Measurements from ENCODE around the gene PCSK5.

PCSK5 gene

GRCh38 chr9:76192013-76192412 is 301.5 kb downstream of the PCSK5 start:
- no peak for DNase-seq (ENCODE audit: low spot score)

- no peak for DNase-seq (ENCODE audit: low spot score)
These were observed 304.4 kb downstream of the PCSK5 start for GRCh38 chr9:76194896-76195295.

GRCh38 chr9:76198336-76198735 is 307.9 kb downstream of the PCSK5 start:
- DNase-seq (ENCODE audit: low spot score) = no peak

- no peak for DNase-seq (ENCODE audit: low spot score)
These were observed 309.8 kb downstream of the PCSK5 start for GRCh38 chr9:76200315-76200714.

DNA sequence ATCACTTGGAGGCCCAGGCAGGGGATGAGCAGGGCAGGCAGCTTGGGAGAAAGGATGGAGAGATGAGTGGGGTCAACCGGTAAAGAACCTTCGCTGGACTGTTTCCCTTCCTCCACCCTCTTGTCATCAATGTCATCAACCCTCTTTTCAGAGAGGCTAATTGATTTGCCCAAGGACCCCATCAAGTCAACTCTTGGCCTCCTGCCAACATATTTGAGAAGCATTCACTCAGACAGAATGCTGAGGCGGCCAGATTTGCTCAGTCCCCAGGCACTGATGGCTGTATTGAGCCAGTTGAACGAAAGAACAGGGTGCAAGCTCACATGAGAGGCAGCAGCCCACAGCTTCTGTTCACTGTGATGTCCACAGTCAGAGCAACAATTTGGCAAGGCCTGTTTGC is 310.3 kb downstream of the PCSK5 start:
- DNase-seq (ENCODE audit: low spot score) = no peak

- no peak for DNase-seq (ENCODE audit: low spot score)
These were observed 312.9 kb downstream of the PCSK5 start for GRCh38 chr9:76203373-76203772.

DNA sequence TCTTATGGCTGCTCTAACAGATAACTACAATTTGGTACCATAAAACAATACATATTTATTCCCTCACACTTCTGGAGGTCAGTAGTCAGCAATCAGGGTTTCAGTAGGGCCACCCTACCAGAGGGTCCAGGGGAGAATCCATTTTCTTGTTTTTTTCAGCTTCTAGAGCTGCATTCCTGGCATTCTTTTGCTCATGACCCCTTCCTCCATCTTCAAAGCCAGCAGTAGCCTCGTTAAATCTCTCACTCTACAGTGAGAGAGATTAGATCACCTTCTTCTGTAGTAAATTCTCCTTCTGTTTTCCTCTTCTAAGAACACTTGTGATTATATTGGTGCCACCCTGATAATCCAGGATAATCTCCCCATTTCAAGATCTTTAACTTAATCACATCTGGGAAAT is 316.3 kb downstream of the PCSK5 start:
- no peak for DNase-seq (ENCODE audit: low spot score)

GRCh38 chr9:76213751-76214150 is 323.3 kb downstream of the PCSK5 start:
- DNase-seq (ENCODE audit: low spot score) = no peak

- no peak for DNase-seq (ENCODE audit: low spot score)
These were observed 324.6 kb downstream of the PCSK5 start for GRCh38 chr9:76215066-76215465.

- DNase-seq (ENCODE audit: low spot score) = no peak
These were observed 325.7 kb downstream of the PCSK5 start for GRCh38 chr9:76216161-76216649.

DNA sequence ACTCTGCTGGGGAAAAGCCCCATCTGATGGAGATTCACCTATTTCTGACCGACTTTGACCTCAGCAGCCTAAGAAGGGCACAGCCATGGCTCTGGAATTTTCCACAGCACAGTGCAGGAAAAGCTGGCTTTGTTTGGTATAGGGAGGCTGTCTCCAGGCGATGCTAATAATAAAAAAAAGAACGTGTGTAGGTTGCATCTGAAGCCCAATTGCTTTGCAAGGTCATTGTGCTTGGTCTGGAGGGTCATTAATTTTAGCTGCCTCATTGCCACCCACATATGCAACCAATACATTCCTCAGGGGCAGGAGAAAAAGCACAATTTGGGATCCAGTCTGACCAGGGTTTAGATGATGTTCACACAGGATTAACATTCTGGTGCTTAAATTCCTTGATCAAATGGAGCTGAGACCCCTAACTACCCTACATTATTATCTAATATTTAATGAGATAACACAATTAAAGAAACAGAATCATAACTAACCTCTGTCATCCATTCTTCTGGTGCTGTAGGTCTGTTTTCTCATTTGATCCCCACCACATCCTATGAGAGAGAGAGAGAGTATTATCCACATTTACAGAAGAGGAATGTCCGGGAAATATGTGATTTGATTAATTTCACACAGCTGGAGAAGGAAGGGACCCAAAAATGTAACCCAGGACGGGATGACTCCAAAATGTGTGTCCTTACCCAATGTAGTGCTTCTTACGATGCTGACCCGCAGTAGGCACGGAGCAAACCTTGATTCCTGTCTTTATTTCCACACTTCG is 327.8 kb downstream of the PCSK5 start:
- DNase-seq (ENCODE audit: low spot score) = no peak

GRCh38 chr9:76218886-76219445 is 328.5 kb downstream of the PCSK5 start:
- peak; percentile 48 for DNase-seq (ENCODE audit: low spot score)

DNA sequence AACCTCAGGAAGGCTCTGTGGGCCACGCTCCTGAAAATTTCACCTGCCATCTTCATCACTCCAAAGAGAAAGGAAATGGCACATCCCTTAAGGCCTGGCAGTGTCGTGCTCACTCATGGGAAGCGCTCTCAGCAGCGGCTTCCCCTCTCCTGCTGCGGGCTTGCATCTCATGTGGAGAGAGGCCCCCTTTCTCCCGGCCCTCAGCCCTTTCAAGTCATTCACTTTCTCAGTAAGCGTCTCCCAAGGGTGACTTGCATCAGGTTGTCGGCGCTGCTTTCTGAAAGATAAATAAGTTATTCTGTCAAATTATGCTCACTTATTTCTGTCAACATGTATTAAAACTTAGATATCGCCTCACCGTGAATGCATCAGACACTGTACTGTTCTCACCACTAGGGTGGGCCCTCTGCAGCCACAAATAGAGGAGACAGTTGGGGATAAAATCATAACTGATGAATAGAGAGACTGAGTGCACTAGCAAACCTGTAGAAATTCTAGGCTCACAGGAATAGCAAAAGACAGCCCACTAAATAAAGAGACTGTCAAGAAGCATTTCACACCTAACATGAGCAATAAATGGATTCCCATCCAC is 329.2 kb downstream of the PCSK5 start:
- no peak for DNase-seq (ENCODE audit: low spot score)

DNA sequence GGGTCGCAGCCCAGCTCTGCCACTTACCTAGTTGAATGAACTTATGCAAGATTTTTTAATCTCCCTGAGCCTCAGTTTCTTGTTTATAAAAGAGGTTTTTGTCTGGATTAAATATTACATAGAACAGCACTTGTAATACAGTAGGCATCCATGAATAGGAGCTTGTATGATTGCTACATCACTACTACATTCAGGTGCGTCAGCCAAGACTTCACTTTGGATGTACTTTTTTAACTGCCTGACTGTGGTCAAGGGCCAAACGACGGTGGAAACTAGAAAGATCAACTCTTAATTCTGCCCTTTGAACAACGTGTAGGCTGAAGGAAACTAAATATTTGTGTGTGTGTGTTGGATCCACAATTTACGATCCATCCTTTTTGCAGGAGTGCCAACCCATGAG is 330.9 kb downstream of the PCSK5 start:
- DNase-seq (ENCODE audit: low spot score) = no peak

GRCh38 chr9:76223749-76224340 is 333.4 kb downstream of the PCSK5 start:
- DNase-seq (ENCODE audit: low spot score) = no peak

DNA sequence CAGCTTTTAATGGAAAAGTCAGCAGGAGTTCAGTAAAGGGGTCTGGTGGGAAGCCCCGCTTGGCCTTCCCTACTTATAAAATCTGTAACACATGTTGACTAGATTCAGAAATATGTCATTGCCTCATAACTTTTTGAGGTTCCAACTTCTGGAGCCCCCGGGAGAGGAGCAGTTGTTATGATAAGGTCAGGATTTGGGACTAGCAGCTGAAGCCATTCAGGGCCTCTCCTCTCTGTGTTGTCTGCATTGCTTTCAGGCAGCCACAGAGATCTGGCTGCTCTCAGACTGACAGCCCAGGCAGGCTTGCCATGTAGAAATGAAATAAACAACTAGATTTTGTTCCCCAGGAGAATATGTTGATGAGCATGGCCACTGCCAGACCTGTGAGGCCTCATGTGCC is 336.7 kb downstream of the PCSK5 start:
- no peak for DNase-seq (ENCODE audit: low spot score)

- DNase-seq (ENCODE audit: low spot score) = no peak
These were observed 340.5 kb downstream of the PCSK5 start for GRCh38 chr9:76231001-76231400.

DNA sequence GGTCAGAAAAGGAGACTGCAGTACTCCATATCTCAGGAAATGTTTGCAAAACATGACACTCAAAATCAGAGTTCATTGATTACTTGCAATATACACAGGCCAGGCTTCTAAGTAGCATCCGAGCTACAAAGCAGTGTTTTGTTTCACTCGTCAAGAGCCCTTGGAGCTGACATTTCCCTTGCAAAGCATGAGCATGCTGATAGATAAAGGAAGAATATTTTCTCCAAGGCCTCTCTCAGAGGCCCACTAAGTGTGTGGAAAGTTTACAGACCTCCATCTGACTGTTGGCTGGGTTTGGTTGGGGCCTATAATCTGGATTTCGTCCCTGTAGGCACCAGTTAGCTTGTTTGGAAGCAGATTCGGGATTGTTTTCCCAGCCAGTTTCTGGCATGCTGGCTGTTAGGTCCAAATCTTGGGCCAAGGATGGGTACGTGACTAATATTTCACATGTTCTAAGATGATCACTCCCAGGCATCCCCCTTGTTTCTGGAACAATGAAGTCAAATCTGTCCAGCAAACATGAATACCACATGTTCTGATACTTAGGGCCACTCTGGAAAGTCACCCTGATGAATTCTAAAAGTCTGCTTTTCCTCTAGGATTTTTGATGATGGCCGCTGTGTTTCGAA is 342.5 kb downstream of the PCSK5 start:
- no peak for DNase-seq (ENCODE audit: low spot score)

- DNase-seq (ENCODE audit: low spot score) = no peak
These were observed 350.1 kb downstream of the PCSK5 start for GRCh38 chr9:76240578-76240977.

- DNase-seq (ENCODE audit: low spot score) = no peak
These were observed 355.0 kb downstream of the PCSK5 start for GRCh38 chr9:76245518-76245917.

GRCh38 chr9:76246680-76247079 is 356.2 kb downstream of the PCSK5 start:
- DNase-seq (ENCODE audit: low spot score) = no peak

GRCh38 chr9:76247426-76247825 is 357.0 kb downstream of the PCSK5 start:
- DNase-seq (ENCODE audit: low spot score) = no peak

- no peak for DNase-seq (ENCODE audit: low spot score)
These were observed 358.8 kb downstream of the PCSK5 start for GRCh38 chr9:76249309-76249708.
